ENCODE measurements around the gene SUMO4. TPM values are rescaled to one million over a fixed set of nuclear protein-coding genes. Genes with fewer than 3 reads are reported as not detected.

Gene SUMO4
- total RNA-seq (2014; rRNA removed; shearing (Covaris generic)) = 0.11 TPM in 1 of 2 replicates, not detected in the other

- no peak for DNase-seq (ENCODE audit: low read depth)
Measured at GRCh38 chr6:149400050-149400449, at the start of gene SUMO4. Gene SUMO4 (plus strand): TSS chr6:149400262. CDS start chr6:149400392, 130 bp downstream.

- DNase-seq (ENCODE audit: low read depth) = no peak
Measured at GRCh38 chr6:149354009-149354408, 46.1 kb upstream of the SUMO4 start.

GRCh38 chr6:149356081-149356750 is 43.8 kb upstream of the SUMO4 start:
- DNase-seq (ENCODE audit: low read depth) = no peak

GRCh38 chr6:149357726-149358538 is 42.1 kb upstream of the SUMO4 start:
- DNase-seq (ENCODE audit: low read depth) = no peak

GRCh38 chr6:149359440-149359839 is 40.6 kb upstream of the SUMO4 start:
- DNase-seq (ENCODE audit: low read depth) = no peak

- no peak for DNase-seq (ENCODE audit: low read depth)
Measured at GRCh38 chr6:149360536-149360935, 39.5 kb upstream of the SUMO4 start.

GRCh38 chr6:149362289-149362688 is 37.8 kb upstream of the SUMO4 start:
- no peak for DNase-seq (ENCODE audit: low read depth)

- no peak for DNase-seq (ENCODE audit: low read depth)
Measured at GRCh38 chr6:149363154-149363553, 36.9 kb upstream of the SUMO4 start.

- no peak for DNase-seq (ENCODE audit: low read depth)
Measured at GRCh38 chr6:149364557-149364956, 35.5 kb upstream of the SUMO4 start.

- DNase-seq (ENCODE audit: low read depth) = no peak
Measured at GRCh38 chr6:149365197-149365596, 34.9 kb upstream of the SUMO4 start.

- DNase-seq (ENCODE audit: low read depth) = no peak
Measured at GRCh38 chr6:149366267-149366921, 33.7 kb upstream of the SUMO4 start.

GRCh38 chr6:149368065-149368464 is 32.0 kb upstream of the SUMO4 start:
- DNase-seq (ENCODE audit: low read depth) = no peak

- no peak for DNase-seq (ENCODE audit: low read depth)
Measured at GRCh38 chr6:149371154-149371553, 28.9 kb upstream of the SUMO4 start.

GRCh38 chr6:149372062-149372461 is 28.0 kb upstream of the SUMO4 start:
- no peak for DNase-seq (ENCODE audit: low read depth)

- no peak for DNase-seq (ENCODE audit: low read depth)
Measured at GRCh38 chr6:149373511-149373910, 26.6 kb upstream of the SUMO4 start.

GRCh38 chr6:149379977-149380376 is 20.1 kb upstream of the SUMO4 start:
- no peak for DNase-seq (ENCODE audit: low read depth)

GRCh38 chr6:149380523-149380922 is 19.5 kb upstream of the SUMO4 start:
- DNase-seq (ENCODE audit: low read depth) = no peak

- DNase-seq (ENCODE audit: low read depth) = no peak
Measured at GRCh38 chr6:149383371-149383770, 16.7 kb upstream of the SUMO4 start.

- DNase-seq (ENCODE audit: low read depth) = no peak
Measured at GRCh38 chr6:149384464-149384863, 15.6 kb upstream of the SUMO4 start.

- no peak for DNase-seq (ENCODE audit: low read depth)
Measured at GRCh38 chr6:149385998-149386646, 13.9 kb upstream of the SUMO4 start.

- no peak for DNase-seq (ENCODE audit: low read depth)
Measured at GRCh38 chr6:149387779-149388512, 12.1 kb upstream of the SUMO4 start.

All from Daoy (cell line).